ENCODE data around the gene RECQL5.

- TF ChIP-seq CTCF (IDR thresholded peaks at IDR 0.05 in 4 of 5, conservative IDR thresholded peaks at IDR 0.05 in 1 of 5) (no peak), POLR2A (IDR thresholded peaks at IDR 0.05) (no peak)
Observed at GRCh38 chr17:75602644-75603043, 64.3 kb downstream of the RECQL5 start.
